Gastroesophageal sphincter (tissue), 4 donors: ENCODE results near the gene COL26A1. TPM values are rescaled to one million over a fixed set of nuclear protein-coding genes. Genes with fewer than 3 reads are reported as not detected.
"Not testable (repeated sequence)": the region's sequence is repeated elsewhere in the genome, so short reads cannot be mapped to it uniquely, and the experiment has no call there.

ENCODE experiments used
- ATAC-seq: fragments of 150-250 bp; one replicate; pipeline ENCODE4 v1.9.1; 2016; ENCODE audit warnings: mild to moderate bottlenecking, moderate library complexity
- H3K27ac ChIP-seq, 4 donors: fragments of 200-600 bp; sonication (generic) in 3 of 4; 1 replicate in 3 of 4; 2 replicates in 1 of 4; pipeline ENCODE4 v1.5.1; 2016 to 2019
- H3K27me3 ChIP-seq: fragments of 200-600 bp; sonication (generic); one replicate; pipeline ENCODE4 v1.5.1; 2019
- H3K36me3 ChIP-seq, 2 donors: fragments of 200-600 bp; sonication (generic); one replicate each; pipeline ENCODE4 v1.5.1; 2019; ENCODE audit warnings: control low read depth in 1 of 2
- H3K4me1 ChIP-seq, 3 donors: fragments of 200-600 bp; sonication (generic); 1 replicate in 2 of 3; 2 replicates in 1 of 3; pipeline ENCODE4 v1.5.1; 2016 to 2019; ENCODE audit warnings: control low read depth in 2 of 3
- H3K4me3 ChIP-seq, 2 donors: fragments of 200-600 bp; sonication (generic); one replicate each; pipeline ENCODE4 v1.5.1; 2019; ENCODE audit warnings: mild to moderate bottlenecking in 1 of 2, moderate library complexity in 1 of 2
- H3K9me3 ChIP-seq, 3 donors: fragments of 200-600 bp; sonication (generic); one replicate each; pipeline ENCODE4 v1.5.1; 2017 to 2019; ENCODE audit warnings: control low read depth in 2 of 3
- EP300 ChIP-seq: sonication (generic); formaldehyde crosslinking; IDR thresholded peaks from one replicate; pipeline ENCODE4 v1.6.1; 2017; ENCODE audit warnings: antibody characterized with exemption, mild to moderate bottlenecking
- POLR2A ChIP-seq, 2 donors: fragments of 450-650 bp; IDR thresholded peaks; one replicate each; pipeline ENCODE4 v1.6.1; 2017; ENCODE audit warnings: antibody characterized with exemption in 2 of 2, mild to moderate bottlenecking in 2 of 2, moderate library complexity in 1 of 2
- POLR2AphosphoS5 ChIP-seq: sonication (generic); formaldehyde crosslinking; IDR thresholded peaks from one replicate; pipeline ENCODE4 v1.6.1; 2017; ENCODE audit warnings: antibody characterized with exemption
- WGBS, 2 donors: methylation state at CpG; one replicate each; pipeline ENCODE4 v1.1.5; 2018; ENCODE audit warnings: low coverage in 1 of 2; 5-methylcytosine and 5-hydroxymethylcytosine counted together
- total RNA-seq, 4 donors: library from RNA; depleted of rRNA; stranded (reverse); fragments of >200 nt; gene quantifications; one replicate each; pipeline ENCODE4 v1.1.0, GENCODE V29; 2016
- TF ChIP-seq, protein P1 (sequence below), 4 experiments: fragments of 200-600 bp in 2 of 4; fragments of 450-650 bp in 2 of 4; sonication (generic) in 1 of 4; IDR thresholded peaks; one replicate each; pipeline ENCODE4 v1.5.1; 2017 to 2019; ENCODE audit warnings: antibody characterized with exemption in 4 of 4, mild to moderate bottlenecking in 2 of 4, moderate library complexity in 2 of 4

The COL26A1 gene
- total RNA-seq, 4 donors from 2014 or later: not detected

DNA sequence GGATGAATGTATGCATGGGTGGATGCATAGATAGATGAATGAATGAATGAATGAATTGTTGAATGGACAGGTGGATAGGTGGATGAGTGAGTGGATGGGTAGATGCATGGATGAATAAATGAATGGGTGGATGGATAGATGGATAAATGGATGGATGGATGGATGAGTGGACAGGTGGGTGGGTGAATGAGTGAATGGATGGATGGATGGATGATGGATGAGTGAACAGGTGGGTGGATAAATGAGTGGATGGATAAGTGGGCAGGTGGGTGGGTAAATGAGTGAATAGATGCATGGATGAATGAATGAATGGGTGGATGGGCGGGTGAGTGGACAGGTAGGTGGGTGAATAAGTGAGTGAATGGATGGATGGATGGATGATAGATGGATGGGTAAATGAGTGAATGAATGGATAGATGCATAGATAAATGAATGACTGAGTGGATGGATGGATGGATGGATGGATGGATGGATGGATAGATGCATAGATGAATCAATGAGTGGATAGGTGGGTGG lies 193.8 kb downstream of the COL26A1 start:
- Histone ChIP-seq H3K27ac (no peak overlapping the region), H3K4me1 (no peaks in the 10 kb centered on the region), H3K36me3 (no peaks in the 10 kb centered on the region), H3K27me3 (peaks cover 23% of the 10 kb centered on the region), H3K4me3 (no peak overlapping the region), H3K9me3 (no peaks in the 10 kb centered on the region)
- TF ChIP-seq POLR2A (IDR thresholded peaks at IDR 0.05) (no peak), EP300 (no peak)
- WGBS, 2 donors: 90 to 100% methylated on average over 1 of the region's 1 CpG
- ATAC-seq: no peak

DNA sequence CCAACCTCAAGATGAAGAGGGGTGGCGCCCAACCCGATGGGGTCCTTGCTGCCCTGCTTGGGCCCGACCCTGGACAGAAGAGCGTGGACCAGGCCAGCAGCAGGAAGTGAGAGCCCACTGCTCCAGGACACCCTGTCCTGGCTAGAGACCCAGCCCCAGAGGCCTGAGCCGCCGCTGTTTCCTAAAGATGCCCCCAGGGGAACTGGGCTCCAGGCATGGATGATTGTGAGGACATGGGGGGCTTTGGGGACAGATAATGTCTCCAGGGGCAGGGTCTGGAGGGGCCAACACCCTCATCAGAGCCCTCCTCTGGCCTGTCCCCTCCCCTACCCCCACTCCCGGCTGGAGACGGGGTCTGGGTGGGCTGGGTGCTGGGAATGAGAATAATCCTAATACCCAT lies 194.7 kb downstream of the COL26A1 start:
- 80% methylated on average over 1 of the region's 8 CpGs; no CpG with 5 or more reads in 1 of the 2 donors for WGBS, 2 donors
- peaks cover 32% of the 10 kb centered on the region for H3K27me3 ChIP-seq
- H3K4me3 ChIP-seq: no peak overlapping the region
- no peaks in the 10 kb centered on the region for H3K9me3 ChIP-seq
- no peaks in the 10 kb centered on the region for H3K36me3 ChIP-seq
- no peak for ATAC-seq
- H3K4me1 ChIP-seq: no peaks in the 10 kb centered on the region
- no peak overlapping the region for H3K27ac ChIP-seq
- TF ChIP-seq EP300 (no peak), POLR2A (IDR thresholded peaks at IDR 0.05) (no peak), POLR2AphosphoS5 (no peak)
- TF ChIP-seq, protein P1, sequence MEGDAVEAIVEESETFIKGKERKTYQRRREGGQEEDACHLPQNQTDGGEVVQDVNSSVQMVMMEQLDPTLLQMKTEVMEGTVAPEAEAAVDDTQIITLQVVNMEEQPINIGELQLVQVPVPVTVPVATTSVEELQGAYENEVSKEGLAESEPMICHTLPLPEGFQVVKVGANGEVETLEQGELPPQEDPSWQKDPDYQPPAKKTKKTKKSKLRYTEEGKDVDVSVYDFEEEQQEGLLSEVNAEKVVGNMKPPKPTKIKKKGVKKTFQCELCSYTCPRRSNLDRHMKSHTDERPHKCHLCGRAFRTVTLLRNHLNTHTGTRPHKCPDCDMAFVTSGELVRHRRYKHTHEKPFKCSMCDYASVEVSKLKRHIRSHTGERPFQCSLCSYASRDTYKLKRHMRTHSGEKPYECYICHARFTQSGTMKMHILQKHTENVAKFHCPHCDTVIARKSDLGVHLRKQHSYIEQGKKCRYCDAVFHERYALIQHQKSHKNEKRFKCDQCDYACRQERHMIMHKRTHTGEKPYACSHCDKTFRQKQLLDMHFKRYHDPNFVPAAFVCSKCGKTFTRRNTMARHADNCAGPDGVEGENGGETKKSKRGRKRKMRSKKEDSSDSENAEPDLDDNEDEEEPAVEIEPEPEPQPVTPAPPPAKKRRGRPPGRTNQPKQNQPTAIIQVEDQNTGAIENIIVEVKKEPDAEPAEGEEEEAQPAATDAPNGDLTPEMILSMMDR (IDR thresholded peaks at IDR 0.05): no peak

DNA sequence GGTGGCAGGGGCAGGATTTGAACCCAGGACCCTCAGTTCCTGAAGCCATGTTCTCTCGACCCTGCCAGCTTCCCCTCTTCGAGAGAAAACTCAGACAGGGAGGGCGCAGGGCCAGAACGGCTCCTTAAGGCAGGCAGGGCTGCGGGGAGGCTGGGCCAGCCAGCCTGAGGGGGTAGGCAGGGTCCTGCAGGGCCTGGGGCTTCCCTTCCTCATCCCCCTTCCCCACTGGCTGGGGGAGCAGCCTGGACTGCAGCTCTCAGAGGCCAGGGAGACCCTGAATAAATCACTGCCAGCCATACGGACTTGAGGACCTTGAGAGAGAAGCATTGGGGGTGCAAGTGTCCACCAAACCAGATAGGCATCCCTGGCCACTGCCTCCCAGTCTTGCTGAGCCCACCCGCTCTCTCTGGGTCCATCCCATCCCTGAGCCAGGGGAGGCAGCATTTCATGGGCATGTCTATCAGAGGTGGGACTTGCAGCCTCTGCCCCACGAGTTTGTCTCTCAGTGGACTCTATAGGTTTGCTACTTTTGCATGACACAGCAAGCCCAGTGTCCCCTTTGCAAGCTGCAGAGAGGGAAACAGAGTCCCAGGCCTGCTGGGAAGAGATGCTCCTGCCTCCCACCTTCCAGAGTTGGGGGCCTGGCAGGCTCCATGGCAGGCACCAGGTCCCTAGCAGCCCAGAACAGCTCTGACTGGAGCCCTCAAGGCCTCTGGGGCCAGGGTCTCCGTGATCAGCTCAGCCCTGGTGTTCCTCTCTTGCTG lies 195.5 kb downstream of the COL26A1 start:
- TF ChIP-seq POLR2A (IDR thresholded peaks at IDR 0.05) (no peak), EP300 (no peak), POLR2AphosphoS5 (no peak)
- TF ChIP-seq, protein P1 (IDR thresholded peaks at IDR 0.05): no peak
- H3K9me3 ChIP-seq: no peaks in the 10 kb centered on the region
- 50% methylated on average over 1 of the region's 9 CpGs; no CpG with 5 or more reads in 1 of the 2 donors for WGBS, 2 donors
- no peaks in the 10 kb centered on the region for H3K36me3 ChIP-seq
- peaks cover 36% of the 10 kb centered on the region for H3K27me3 ChIP-seq
- H3K4me3 ChIP-seq: no peak overlapping the region
- H3K4me1 ChIP-seq: no peaks in the 10 kb centered on the region
- no peak for ATAC-seq
- no peak overlapping the region for H3K27ac ChIP-seq

DNA sequence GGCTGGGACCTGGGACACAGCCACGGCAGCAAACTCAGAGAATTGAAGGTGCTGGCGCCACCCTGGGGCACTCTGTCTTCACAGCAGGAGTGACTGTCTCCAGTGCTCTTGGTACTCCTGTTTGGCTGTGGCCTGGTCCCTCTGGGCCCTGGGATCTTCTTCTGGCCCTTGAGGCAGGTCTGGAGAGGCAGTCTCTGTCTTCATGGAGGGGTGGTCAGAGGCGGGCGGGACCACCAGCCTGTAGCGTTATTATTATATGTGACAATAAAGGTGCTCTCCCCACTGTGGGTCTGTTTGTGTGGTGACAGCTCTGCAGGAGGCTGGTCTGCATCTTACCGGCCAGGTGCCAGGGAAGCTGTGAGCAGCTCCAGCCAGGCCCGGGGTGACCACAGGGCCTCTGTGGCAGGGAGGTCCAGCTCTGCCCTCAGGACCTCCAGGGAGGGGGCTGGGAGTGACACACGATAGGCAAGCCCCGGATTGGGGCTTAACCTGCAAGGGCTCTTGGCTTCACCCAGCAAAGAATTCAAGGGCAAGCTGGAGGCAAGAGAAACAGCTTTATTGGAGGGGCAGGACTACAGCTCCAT lies 196.2 kb downstream of the COL26A1 start:
- Histone ChIP-seq H3K27me3 (peaks cover 36% of the 10 kb centered on the region), H3K4me1 (no peaks in the 10 kb centered on the region), H3K4me3 (no peak overlapping the region), H3K9me3 (no peaks in the 10 kb centered on the region), H3K27ac (no peak overlapping the region), H3K36me3 (no peaks in the 10 kb centered on the region)
- 40% methylated on average over 1 of the region's 9 CpGs; no CpG with 5 or more reads in 1 of the 2 donors for WGBS, 2 donors
- ATAC-seq: no peak
- no peak for TF ChIP-seq EP300
- TF ChIP-seq POLR2AphosphoS5: no peak
- TF ChIP-seq, protein P1 (IDR thresholded peaks at IDR 0.05): no peak
- TF ChIP-seq POLR2A (IDR thresholded peaks at IDR 0.05): no peak

DNA sequence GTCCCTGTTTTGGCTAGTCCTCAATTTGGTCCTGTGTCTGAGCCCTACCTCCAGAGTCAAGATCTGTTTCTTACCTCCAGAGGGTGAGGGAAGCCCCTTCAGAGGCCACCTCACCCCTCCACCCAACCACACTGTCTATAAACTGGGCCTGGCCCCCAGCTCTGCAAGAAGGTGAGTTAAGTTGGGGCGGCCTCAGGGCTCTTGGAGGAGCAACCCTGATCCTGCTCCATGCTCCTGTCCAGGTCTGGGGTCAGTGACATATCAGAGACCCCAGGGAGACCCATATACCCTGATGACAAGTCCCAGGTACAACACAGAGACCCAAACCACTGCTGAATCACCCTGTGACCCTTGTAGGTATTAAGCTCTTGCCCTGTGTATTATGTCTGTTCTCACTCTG lies 196.9 kb downstream of the COL26A1 start:
- WGBS, 2 donors: no CpG with 5 or more reads among the region's 1 CpG
- Histone ChIP-seq H3K9me3 (no peaks in the 10 kb centered on the region), H3K36me3 (no peaks in the 10 kb centered on the region), H3K4me3 (no peak overlapping the region), H3K27ac (no peak overlapping the region), H3K4me1 (no peaks in the 10 kb centered on the region), H3K27me3 (peaks cover 41% of the 10 kb centered on the region)
- no peak for ATAC-seq
- TF ChIP-seq POLR2AphosphoS5 (no peak), POLR2A (IDR thresholded peaks at IDR 0.05) (no peak)
- TF ChIP-seq, protein P1 (IDR thresholded peaks at IDR 0.05): no peak

DNA sequence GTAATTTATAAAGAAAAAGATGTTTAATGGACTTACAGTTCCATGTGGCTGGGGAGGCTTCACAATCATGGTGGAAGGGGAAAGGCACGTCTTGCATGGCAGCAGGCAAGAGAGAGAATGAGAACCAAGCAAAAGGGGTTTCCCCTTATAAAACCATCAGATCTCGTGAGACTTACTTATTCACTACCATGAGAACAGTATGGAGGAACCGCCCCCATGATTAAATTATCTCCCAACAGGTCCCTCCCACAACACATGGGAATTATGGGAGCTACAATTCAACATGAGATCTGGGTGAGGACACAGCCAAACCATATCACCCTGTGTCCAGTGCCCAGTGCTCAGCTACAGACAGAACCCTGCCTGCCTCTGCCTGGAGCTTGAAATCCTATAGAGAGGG lies 197.3 kb downstream of the COL26A1 start:
- H3K4me3 ChIP-seq, H3K9me3 ChIP-seq, H3K27ac ChIP-seq, H3K4me1 ChIP-seq, H3K36me3 ChIP-seq, ATAC-seq: not testable (repeated sequence)
- peaks cover 45% of the 10 kb centered on the region for H3K27me3 ChIP-seq
- 86 to 90% methylated on average over 2 of the region's 3 CpGs for WGBS, 2 donors
